ENCODE results near the gene FBXW7.
"Not testable (repeated sequence)": the region's sequence is repeated elsewhere in the genome, so short reads cannot be mapped to it uniquely, and the experiment has no call there.

FBXW7 gene

DNA sequence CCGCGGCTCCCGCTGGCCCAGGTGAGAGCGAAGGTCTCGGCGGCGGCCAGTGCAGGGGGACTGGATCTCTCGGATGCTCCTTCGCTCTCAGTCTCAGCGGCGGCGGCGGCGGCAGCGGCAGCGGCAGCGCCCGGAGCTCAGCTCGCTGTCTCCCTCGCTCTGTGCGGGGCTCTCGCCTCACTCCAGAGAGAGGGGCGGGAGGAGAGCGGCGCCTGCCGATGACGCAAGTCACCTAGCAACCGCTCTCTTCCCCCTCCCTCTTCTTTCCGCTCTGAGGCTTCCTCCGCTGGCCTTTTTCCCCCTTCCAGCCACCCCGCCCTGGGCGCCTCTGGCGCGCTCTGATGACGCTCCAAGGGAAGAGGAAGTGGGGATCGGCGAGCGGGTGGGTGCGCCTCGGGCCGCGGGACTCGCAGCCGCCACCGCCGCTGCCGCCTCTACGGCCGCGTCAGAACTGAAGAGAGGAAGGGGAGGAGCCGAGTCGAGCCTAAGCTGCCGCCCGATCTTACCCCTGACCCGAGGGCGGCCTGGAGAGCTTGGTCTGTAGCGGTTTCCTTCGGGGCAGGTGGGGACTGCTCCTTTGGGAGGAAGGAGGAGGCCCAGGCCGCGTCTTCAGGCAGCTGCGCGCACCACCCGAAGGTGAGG is at the start of gene FBXW7:
Gene FBXW7 (minus strand): TSS at position 190 of the 642 bp plus-strand sequence. CDS start 124,289 bp downstream, outside the sequence.
- peak; percentile 95 to 100 (median 99) for DNase-seq (ENCODE audit: low read depth in 3 of 3)

- DNase-seq (ENCODE audit: low read depth in 3 of 3): no peak
Observed at GRCh38 chr4:152585023-152585441, 49.1 kb upstream of the FBXW7 start.

DNA sequence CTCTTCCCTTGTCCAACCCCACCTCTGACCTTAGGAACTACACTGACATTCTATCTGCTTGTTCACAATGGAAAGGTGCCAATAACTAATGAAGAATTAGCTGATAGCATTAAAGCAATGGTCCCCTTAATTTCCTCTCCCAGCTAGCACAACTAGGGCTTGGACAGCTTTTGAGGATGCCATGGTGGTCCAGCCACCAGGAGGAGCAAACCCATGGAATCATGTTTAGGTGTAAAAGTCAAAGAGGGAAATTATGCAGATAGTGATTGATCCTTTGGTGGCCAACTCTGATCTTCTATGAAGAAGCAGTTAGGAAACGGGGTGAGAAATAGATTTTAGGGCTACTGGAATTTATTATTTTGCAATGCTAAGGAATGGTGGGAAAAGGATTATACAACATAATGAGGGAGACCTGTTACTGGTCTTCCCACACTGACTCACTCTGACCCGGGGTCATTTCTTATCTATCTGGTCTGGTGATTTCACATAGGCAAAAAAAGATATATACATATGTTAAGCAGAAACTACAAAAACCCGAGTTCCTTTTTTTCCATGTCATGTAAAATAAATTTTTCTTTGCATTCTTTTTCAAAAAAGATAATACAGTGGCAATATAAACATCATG is 45.8 kb upstream of the FBXW7 start:
- no peak for DNase-seq (ENCODE audit: low read depth in 3 of 3)

GRCh38 chr4:152579916-152580315 is 44.0 kb upstream of the FBXW7 start:
- no peak for DNase-seq (ENCODE audit: low read depth in 3 of 3)

DNA sequence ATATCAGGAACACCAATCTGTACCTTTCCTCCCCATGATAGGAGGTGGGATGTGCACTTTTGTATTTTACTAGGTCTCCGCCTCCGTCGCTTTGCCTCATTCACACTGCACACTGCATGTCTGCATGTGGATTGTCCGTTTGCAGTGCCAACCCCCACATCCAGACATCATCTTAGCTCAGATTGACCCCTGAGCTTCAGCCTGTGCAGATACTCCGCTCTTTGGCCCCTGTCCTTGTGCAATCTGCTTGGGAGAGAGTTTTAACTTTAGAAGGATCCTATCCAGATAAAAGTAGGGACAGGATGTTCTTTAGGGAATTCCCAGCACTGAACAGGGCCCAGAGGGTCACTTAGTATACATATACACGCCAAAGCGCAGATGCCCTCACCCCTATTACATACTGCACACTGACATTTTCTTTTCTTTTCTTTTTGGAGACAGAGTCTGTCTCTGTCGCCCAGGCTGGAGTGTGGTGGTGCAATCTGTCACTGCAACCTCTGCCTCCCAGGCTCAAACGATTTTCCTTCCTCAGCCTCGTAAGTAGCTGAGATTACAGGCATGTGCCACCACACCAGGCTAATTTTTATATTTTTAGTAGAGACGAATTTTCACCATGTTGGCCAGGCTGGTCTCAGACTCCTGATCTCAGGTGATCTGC is 43.3 kb upstream of the FBXW7 start:
- no peak for DNase-seq (ENCODE audit: low read depth in 3 of 3)

- DNase-seq (ENCODE audit: low read depth in 3 of 3): no peak
Observed at GRCh38 chr4:152578670-152579069, 42.8 kb upstream of the FBXW7 start.

GRCh38 chr4:152577708-152578396 is 42.0 kb upstream of the FBXW7 start:
- DNase-seq (ENCODE audit: low read depth in 3 of 3): no peak

DNA sequence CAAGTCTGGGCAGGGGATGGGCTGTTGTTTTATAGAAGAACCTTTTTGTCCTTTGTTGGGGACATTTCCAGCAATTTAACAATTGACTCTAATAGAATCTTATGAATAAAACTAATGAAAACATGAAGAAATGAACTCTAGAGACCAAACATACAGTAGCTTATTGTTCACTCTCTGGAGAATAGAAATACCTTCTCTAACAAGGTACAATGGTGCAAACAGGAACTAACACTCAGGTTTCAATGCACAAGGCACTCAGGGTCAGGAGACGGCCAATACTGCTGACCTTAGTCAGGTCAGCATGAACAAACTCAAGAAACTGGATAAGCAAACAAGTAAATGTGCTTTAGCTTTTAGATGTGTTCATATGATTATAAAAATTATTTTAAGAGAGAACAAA is 39.6 kb upstream of the FBXW7 start:
- DNase-seq (ENCODE audit: low read depth in 3 of 3): no peak

DNA sequence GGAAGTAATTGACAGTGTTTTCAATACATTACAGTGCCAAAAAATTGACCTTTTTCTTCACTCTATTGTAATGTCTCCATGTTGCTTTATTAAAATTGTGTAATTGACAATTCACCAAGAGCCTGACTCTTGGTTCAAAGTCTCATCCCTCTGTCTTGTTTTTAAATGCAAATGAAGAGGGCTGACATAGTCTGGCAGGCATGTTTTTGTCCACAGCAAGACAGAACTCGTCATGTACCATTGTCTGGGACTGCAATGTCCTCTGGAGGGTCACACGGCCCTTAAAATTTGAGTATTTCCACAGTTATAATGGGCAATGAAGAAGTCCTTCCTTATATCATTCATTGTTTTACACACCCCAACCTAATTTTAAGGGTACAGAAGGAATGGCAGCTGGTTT is 38.0 kb upstream of the FBXW7 start:
- no peak for DNase-seq (ENCODE audit: low read depth in 3 of 3)

- no peak for DNase-seq (ENCODE audit: low read depth in 3 of 3)
Observed at GRCh38 chr4:152572417-152573086, 36.7 kb upstream of the FBXW7 start.

DNA sequence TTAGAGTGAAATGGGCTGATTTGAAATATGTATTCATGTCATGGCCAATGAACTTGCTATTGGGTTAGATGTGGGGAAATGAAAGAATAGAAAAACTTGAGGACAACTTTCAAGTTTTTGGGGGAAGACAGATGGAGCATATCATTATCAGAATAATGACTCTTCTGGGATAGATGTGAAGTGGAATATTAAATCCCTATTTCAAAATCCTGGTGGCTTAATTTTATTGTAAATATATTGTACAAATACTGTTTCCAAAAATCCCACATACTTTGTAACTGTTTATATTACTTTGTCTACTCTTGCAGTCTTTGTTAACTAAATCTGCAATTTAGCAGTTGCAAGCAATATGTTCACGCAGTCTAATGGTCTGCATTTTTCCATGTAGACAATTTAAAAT is 35.9 kb upstream of the FBXW7 start:
- no peak for DNase-seq (ENCODE audit: low read depth in 3 of 3)

DNA sequence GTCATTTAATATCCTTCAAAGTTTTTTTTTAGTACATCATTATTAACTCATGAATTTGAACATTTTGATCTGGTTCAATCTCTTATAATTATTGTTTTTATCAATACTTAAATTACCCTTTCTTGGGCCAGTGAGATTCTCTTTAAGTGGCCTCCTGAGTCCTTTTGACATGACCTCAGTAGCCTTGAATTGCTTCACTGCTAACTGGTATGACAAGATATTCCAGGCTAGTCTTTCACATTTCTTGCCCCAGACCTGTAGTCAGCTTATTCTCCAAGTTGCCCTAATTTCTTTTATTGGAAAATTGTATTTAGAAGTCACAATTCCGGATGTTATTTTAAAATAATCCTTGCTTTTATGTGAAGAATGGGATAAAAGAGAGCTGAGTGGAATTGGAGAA is 35.4 kb upstream of the FBXW7 start:
- DNase-seq (ENCODE audit: low read depth in 3 of 3): no peak

GRCh38 chr4:152565333-152565732 is 29.4 kb upstream of the FBXW7 start:
- DNase-seq (ENCODE audit: low read depth in 3 of 3): no peak

DNA sequence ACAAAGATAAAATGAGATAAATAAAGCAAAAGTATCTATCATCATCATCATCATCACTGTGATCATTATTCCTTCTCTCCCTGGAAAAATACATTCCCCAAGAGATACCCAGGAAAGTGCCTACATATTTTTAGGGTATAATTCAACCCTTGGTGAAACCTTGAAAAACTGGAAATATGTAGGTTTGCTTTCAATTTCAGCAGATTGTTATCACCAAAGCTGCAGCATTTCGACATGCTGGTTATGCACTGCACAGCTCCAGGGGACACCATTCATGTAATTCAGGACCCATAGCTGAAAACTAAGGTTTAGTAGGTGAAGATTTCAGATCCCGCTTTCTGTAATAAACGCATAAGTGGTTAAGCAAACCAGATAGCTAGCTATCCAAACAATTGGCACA is 28.4 kb upstream of the FBXW7 start:
- DNase-seq (ENCODE audit: low read depth in 3 of 3): no peak

DNA sequence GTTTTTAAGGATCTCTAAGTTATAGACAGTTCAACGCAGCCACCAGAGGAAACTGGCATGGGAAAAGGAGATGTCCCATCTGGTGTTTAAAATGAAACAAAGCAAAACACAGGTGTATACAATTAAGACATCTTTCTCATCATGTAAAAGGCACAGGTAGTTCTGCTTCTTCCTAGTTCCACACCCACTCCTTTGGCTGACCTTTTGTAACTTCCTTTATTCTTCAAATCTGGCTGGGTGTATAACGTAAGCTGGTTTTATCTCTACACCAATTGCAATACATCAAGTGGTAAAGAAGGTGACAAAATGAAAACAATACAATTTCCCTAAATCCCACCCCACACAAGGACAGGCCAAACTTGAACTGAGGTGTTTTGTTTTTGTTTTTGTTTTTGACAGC is 27.3 kb upstream of the FBXW7 start:
- no peak for DNase-seq (ENCODE audit: low read depth in 3 of 3)

DNA sequence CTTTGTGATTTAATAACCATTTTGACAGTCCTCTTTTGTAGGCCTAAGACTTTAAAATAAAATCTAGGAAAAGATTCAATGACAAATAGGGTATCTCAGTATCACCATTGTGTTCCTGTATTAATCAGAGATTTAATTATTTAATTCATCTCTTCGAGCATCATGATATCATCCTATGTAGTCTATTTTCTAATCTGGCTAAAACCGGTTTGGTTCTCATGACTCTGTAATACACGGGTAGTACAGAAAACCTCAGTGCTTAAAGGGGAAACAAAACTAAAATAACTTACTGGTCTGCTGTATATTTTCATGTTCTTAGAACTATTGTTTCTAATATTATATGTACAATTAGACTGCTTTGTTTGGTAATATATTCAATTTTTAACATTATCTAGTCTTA is 23.7 kb upstream of the FBXW7 start:
- no peak for DNase-seq (ENCODE audit: low read depth in 3 of 3)

DNA sequence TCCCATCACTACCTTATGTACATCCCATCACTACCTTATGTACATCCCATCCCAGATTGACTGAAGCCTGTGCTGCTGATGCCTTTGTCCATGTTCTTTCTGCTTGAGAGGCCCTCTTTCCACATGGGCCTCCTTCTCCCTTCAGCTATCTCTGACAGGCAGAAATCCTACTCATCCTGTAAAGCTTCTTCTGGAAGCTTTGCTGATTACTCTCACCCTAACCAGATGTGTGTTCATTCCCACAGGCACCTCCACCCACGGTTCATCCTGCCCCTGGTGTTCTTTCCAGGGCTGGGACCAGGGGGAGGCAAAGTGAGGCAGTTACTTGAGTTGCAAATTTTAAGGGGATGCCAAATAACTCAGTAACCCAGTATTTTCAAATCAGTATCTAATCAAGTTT is 22.5 kb upstream of the FBXW7 start:
- no peak for DNase-seq (ENCODE audit: low read depth in 3 of 3)

GRCh38 chr4:152556834-152557233 is 20.9 kb upstream of the FBXW7 start:
- no peak for DNase-seq (ENCODE audit: low read depth in 3 of 3)

- no peak for DNase-seq (ENCODE audit: low read depth in 3 of 3)
Observed at GRCh38 chr4:152556283-152556682, 20.4 kb upstream of the FBXW7 start.

- DNase-seq (ENCODE audit: low read depth in 3 of 3): no peak
Observed at GRCh38 chr4:152554742-152555141, 18.9 kb upstream of the FBXW7 start.

DNA sequence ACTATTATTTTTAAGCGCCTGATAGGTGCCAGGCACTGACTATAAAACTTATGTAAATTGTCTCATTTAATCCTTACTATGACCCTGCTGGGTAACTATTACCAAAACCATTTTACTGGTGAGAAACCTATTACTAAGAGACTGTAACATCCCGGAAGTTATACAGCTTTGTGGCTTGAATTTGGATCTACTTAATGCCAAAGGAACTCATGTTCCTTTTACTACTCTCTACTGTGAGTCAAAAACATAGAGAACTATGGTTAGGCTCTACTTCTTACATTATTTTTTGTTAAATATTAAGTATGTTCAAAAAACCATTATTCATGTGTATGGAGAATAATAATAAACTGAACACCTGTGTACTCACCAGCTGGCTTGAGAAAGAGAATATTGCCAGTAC is 14.8 kb upstream of the FBXW7 start:
- not testable (repeated sequence) for DNase-seq (ENCODE audit: low read depth in 3 of 3)

DNA sequence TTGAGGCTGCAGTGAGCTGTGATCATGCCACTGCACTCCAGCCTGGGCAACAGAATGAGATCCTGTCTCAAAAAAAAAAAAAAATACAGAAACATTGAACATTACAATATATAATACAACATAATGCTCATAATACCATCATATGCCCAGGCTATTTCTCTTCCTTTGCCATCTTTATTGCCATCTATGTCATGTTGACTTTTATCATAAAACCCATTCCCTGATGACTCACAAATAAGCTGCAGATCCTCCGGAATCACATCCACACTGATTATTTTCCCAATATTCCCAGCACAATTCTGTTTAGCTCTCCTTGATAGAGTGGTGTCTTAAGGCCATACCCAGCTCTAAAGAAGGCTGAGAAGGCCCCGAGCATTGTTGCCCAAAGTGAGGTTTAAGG is 9.2 kb upstream of the FBXW7 start:
- DNase-seq (ENCODE audit: low read depth in 3 of 3): no peak
